Heart left ventricle (tissue), 13 donors: ENCODE results near the gene ARHGEF11.

Experiments used
- CTCF ChIP-seq, 12 donors: fragments of 200-600 bp; sonication (generic) in 4 of 12; IDR thresholded peaks; one replicate each; pipeline versions ENCODE4 v1.5.0 to v1.8.0; 2018 to 2022; ENCODE audit warnings: antibody characterized with exemption in 12 of 12, mild to moderate bottlenecking in 5 of 12
- POLR2A ChIP-seq, 2 donors: fragments of 450-650 bp; IDR thresholded peaks; one replicate each; pipeline ENCODE4 v1.6.1; 2017; ENCODE audit warnings: antibody characterized with exemption in 2 of 2, mild to moderate bottlenecking in 2 of 2, moderate library complexity in 2 of 2
- donor health status: ischemic (EF 13 %, LVEDD 7.1; RV severe dilation, severe dysfunction).
- donor health status: DM: no; HTN: yes; CAD: no.
- donor health status: DM: no; HTN: no; CAD: no.
- donor health status: ischemic (EF 25% LVEDD 6.9; RV normal size, moderate dysfunction).
- donor health status: ischemic (EF 25% LVEDD 5.7; RV mildly dilated, moderate dysfunction).
- donor health status: ischemic (EF 35%, LVEDD 5.7; RV mildly dilated, moderate dysfunction).
- donor health status: nonischemic (EF 11% LVEDD 7.7; RV severe dilation, severe dysfunction).
- donor health status: DM: yes; HTN: yes; CAD: no.
- donor health status: PGD.
- donor health status: ischemic (EF 29% LVEDD 5.4; RV normal size, mild dysfunction).
- donor health status: nonischemic (EF 23%, LVEDD 6.1; RV moderate dilation, normal function).

DNA sequence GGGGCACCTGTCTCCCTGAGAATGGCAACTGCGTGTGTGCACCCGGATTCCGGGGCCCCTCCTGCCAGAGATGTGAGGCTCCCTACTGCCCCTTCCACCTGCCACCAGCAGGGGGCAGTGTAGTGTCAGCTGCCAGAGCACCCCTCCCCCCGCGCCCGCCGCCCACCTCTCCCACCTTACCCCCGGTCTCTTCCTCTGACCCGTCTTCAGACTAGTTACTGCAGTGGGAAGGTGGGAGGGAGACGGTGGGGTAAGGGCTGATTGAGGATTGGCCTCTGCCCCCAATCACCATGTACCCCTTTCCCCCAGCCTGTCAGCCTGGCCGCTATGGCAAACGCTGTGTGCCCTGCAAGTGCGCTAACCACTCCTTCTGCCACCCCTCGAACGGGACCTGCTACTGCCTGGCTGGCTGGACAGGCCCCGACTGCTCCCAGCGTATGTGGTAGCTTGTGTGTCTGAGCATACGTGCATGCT, 135.2 kb downstream of the ARHGEF11 start:
- peak; percentile 66 to 87 (median 80) for TF ChIP-seq CTCF (IDR thresholded peaks at IDR 0.05)
- no peak for TF ChIP-seq POLR2A (IDR thresholded peaks at IDR 0.05)
